Endothelial cell (in vitro differentiated cells): ENCODE results near the gene GRID1. TPM values are rescaled to one million over a fixed set of nuclear protein-coding genes. Genes with fewer than 3 reads are reported as not detected.

ENCODE experiments used
- DNase-seq: peaks from one replicate; pipeline ENCODE4 v3.0.0; 2021; ENCODE audit warnings: low spot score
- H3K27ac Mint-ChIP-seq: one replicate; pipeline ENCODE4 v1.8.0; 2021; ENCODE audit warnings: mixed read lengths, inconsistent platforms; ENCODE audit not compliant: unreplicated experiment
- H3K27me3 Mint-ChIP-seq: one replicate; pipeline ENCODE4 v1.8.0; 2021; ENCODE audit warnings: mild to moderate bottlenecking, moderate library complexity, mixed read lengths, inconsistent platforms; ENCODE audit not compliant: unreplicated experiment
- H3K36me3 Mint-ChIP-seq: one replicate; pipeline ENCODE4 v1.8.0; 2021; ENCODE audit warnings: mild to moderate bottlenecking, low read depth, mixed read lengths, inconsistent platforms; ENCODE audit not compliant: unreplicated experiment
- H3K4me1 Mint-ChIP-seq: one replicate; pipeline ENCODE4 v1.8.0; 2021; ENCODE audit warnings: mild to moderate bottlenecking, mixed read lengths, inconsistent platforms; ENCODE audit not compliant: unreplicated experiment
- H3K4me3 Mint-ChIP-seq: one replicate; pipeline ENCODE4 v1.8.0; 2021; ENCODE audit warnings: mild to moderate bottlenecking, mixed read lengths, inconsistent platforms; ENCODE audit not compliant: unreplicated experiment
- H3K9me3 Mint-ChIP-seq: one replicate; pipeline ENCODE4 v1.8.0; 2021; ENCODE audit warnings: mixed read lengths, inconsistent platforms; ENCODE audit not compliant: unreplicated experiment
- total RNA-seq: library from RNA; stranded (reverse); fragmentation: NEBNext Ultra II Directional; extraction: Animal tissue kit (Norgen Biotek cat#: 25700); gene quantifications from one replicate; pipeline ENCODE4 v1.2.1, GENCODE V29; 2021; ENCODE audit not compliant: unreplicated experiment
- TF ChIP-seq, protein P1 (sequence below): fragments of 200-600 bp; sonication (generic); IDR thresholded peaks from one replicate; pipeline ENCODE4 v1.5.0; 2021; ENCODE audit warnings: antibody characterized with exemption; ENCODE audit not compliant: unreplicated experiment

The GRID1 gene
- total RNA-seq, 1 donor from 2014 or later, result 0.26 TPM

DNA sequence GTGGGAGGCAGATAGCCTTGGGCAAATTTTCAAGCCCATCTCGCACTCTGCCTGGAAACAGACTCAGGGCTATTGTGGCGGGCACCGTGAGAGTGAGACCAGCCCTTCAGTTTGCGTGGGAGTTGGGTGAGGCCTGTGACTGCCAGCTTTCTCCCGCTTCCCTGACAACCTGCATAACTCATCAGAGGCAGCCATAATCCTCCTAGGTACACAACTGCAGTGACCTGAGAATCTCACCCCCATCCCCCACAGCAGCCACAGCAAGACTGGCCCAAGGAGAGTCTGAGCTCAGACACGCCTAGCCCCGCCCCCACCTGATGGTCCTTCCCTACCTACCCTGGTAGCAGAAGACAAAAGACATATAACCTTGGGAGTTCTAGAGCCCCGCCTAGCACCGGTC lies 275.4 kb downstream of the GRID1 start:
- no peaks in the 10 kb centered on the region for H3K36me3 Mint-ChIP-seq
- TF ChIP-seq, protein P1, sequence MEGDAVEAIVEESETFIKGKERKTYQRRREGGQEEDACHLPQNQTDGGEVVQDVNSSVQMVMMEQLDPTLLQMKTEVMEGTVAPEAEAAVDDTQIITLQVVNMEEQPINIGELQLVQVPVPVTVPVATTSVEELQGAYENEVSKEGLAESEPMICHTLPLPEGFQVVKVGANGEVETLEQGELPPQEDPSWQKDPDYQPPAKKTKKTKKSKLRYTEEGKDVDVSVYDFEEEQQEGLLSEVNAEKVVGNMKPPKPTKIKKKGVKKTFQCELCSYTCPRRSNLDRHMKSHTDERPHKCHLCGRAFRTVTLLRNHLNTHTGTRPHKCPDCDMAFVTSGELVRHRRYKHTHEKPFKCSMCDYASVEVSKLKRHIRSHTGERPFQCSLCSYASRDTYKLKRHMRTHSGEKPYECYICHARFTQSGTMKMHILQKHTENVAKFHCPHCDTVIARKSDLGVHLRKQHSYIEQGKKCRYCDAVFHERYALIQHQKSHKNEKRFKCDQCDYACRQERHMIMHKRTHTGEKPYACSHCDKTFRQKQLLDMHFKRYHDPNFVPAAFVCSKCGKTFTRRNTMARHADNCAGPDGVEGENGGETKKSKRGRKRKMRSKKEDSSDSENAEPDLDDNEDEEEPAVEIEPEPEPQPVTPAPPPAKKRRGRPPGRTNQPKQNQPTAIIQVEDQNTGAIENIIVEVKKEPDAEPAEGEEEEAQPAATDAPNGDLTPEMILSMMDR, result no peak
- H3K27ac Mint-ChIP-seq, result no peak overlapping the region
- peaks cover 2% of the 10 kb centered on the region for H3K27me3 Mint-ChIP-seq
- H3K9me3 Mint-ChIP-seq, result no peaks in the 10 kb centered on the region
- no peak for DNase-seq
- no peaks in the 10 kb centered on the region for H3K4me1 Mint-ChIP-seq
- H3K4me3 Mint-ChIP-seq, result no peak overlapping the region

DNA sequence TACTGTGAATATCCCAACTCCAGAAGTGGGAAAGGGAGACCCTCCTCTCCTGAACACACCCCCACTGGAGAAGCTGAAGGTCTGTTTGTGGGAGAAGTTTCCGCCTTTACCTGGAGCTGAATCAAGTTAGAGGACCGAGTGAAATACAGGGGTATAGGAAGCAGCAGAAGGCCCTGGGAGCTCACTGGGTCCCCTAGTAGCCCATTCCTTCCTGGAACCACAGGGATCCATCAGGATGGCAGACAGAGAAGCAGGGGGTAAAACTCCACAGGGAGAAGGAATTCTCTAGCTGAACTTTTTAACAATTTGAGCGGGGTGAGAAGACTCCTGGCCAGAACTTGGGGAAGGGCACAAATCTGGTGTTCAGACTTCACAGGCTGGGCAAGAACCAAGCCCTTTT lies 275.8 kb downstream of the GRID1 start:
- Mint-ChIP-seq H3K4me1 (no peaks in the 10 kb centered on the region), H3K27me3 (peaks cover 6% of the 10 kb centered on the region), H3K4me3 (no peak overlapping the region), H3K36me3 (no peaks in the 10 kb centered on the region), H3K27ac (no peak overlapping the region), H3K9me3 (no peaks in the 10 kb centered on the region)
- no peak for DNase-seq
- TF ChIP-seq, protein P1, result no peak

DNA sequence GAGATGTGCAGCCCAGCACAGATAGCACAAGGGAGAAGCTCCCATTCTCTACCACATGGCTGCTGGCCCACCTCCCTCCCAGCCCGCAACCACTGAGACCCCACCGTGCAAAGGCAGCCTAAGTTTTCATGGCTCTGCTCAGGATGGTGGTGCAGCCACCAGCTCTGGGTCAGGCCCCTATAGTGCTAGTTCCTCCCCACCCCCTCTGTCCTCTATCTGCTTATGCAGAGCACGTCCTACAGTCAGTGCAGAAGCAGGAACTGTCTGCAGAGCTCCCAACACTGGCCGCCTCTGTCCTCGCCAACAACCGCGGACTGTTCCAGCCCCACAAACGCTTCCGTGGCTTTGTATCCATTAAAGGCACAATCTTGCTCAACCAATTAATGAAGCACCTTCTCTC lies 278.9 kb downstream of the GRID1 start:
- DNase-seq, result no peak
- Mint-ChIP-seq H3K9me3 (no peaks in the 10 kb centered on the region), H3K36me3 (no peaks in the 10 kb centered on the region), H3K4me3 (no peak overlapping the region), H3K27me3 (peaks cover 4% of the 10 kb centered on the region), H3K4me1 (no peaks in the 10 kb centered on the region), H3K27ac (no peak overlapping the region)
- TF ChIP-seq, protein P1, result no peak

DNA sequence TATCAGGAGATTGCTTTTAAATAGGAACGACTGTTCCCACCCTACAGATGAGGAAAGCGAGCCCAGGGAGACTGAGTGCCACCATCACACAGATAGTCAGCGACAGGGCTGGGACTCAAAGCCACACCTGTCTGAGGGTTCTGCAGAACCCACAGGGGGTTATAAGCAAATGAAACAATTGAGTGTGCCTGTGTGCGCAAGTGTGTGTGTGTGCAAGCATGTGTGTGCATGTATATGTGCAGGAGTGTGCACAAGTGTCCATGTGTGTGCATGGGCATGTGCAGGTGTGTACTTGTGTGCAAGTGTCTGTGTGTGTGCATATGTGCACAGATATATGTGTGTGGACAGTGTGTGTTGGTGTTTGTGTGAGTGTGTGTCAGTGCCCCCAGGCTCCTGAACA lies 280.2 kb downstream of the GRID1 start:
- H3K27ac Mint-ChIP-seq, result no peak overlapping the region
- no peaks in the 10 kb centered on the region for H3K4me1 Mint-ChIP-seq
- DNase-seq, result no peak
- H3K36me3 Mint-ChIP-seq, result no peaks in the 10 kb centered on the region
- TF ChIP-seq, protein P1, result no peak
- H3K9me3 Mint-ChIP-seq, result no peaks in the 10 kb centered on the region
- peaks cover 4% of the 10 kb centered on the region for H3K27me3 Mint-ChIP-seq
- no peak overlapping the region for H3K4me3 Mint-ChIP-seq

DNA sequence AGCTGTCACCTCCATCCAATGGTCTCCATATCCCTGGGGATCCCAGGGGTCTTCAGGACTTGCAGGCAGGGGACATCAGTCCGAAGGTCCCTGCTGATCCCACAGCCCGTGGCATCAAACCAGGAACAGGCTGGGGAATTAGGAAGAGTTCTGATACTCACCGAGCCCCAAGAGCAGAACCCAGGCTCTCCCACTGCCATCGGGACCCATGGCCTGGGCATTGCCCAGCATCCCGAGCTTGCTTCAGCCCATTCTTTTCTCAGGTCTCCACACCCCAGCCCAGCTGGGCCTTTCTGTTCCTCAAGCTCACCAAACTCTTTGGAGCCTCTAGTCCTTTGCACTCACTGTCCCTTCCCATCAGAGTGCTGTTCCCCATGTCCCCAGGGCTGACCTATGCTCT lies 280.9 kb downstream of the GRID1 start:
- TF ChIP-seq, protein P1, result no peak
- no peaks in the 10 kb centered on the region for H3K36me3 Mint-ChIP-seq
- H3K4me3 Mint-ChIP-seq, result no peak overlapping the region
- DNase-seq, result no peak
- H3K27me3 Mint-ChIP-seq, result peaks cover 6% of the 10 kb centered on the region
- H3K27ac Mint-ChIP-seq, result no peak overlapping the region
- H3K4me1 Mint-ChIP-seq, result no peaks in the 10 kb centered on the region
- no peaks in the 10 kb centered on the region for H3K9me3 Mint-ChIP-seq
